Measurements from ENCODE around the gene GSE1.

DNA sequence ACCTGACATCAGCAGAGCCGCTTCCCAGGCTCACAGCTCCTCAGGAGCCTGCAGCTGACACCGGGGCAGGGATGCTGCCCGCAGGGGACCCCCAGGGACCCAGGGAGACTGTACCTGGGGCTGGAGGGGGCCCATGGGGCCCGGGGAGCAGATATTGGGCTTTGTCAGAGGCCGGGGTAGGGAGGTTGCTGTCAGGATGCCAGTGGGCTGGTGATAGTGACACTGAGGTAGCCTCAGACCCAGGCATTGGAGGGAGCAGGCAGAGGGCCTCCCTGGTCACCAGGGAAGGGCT lies 15.1 kb downstream of the GSE1 start:
- TF ChIP-seq, protein P1, sequence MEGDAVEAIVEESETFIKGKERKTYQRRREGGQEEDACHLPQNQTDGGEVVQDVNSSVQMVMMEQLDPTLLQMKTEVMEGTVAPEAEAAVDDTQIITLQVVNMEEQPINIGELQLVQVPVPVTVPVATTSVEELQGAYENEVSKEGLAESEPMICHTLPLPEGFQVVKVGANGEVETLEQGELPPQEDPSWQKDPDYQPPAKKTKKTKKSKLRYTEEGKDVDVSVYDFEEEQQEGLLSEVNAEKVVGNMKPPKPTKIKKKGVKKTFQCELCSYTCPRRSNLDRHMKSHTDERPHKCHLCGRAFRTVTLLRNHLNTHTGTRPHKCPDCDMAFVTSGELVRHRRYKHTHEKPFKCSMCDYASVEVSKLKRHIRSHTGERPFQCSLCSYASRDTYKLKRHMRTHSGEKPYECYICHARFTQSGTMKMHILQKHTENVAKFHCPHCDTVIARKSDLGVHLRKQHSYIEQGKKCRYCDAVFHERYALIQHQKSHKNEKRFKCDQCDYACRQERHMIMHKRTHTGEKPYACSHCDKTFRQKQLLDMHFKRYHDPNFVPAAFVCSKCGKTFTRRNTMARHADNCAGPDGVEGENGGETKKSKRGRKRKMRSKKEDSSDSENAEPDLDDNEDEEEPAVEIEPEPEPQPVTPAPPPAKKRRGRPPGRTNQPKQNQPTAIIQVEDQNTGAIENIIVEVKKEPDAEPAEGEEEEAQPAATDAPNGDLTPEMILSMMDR (conservative IDR thresholded peaks at IDR 0.05; ENCODE audit: low read depth in 2 of 2): no peak
- TF ChIP-seq, protein P2, sequence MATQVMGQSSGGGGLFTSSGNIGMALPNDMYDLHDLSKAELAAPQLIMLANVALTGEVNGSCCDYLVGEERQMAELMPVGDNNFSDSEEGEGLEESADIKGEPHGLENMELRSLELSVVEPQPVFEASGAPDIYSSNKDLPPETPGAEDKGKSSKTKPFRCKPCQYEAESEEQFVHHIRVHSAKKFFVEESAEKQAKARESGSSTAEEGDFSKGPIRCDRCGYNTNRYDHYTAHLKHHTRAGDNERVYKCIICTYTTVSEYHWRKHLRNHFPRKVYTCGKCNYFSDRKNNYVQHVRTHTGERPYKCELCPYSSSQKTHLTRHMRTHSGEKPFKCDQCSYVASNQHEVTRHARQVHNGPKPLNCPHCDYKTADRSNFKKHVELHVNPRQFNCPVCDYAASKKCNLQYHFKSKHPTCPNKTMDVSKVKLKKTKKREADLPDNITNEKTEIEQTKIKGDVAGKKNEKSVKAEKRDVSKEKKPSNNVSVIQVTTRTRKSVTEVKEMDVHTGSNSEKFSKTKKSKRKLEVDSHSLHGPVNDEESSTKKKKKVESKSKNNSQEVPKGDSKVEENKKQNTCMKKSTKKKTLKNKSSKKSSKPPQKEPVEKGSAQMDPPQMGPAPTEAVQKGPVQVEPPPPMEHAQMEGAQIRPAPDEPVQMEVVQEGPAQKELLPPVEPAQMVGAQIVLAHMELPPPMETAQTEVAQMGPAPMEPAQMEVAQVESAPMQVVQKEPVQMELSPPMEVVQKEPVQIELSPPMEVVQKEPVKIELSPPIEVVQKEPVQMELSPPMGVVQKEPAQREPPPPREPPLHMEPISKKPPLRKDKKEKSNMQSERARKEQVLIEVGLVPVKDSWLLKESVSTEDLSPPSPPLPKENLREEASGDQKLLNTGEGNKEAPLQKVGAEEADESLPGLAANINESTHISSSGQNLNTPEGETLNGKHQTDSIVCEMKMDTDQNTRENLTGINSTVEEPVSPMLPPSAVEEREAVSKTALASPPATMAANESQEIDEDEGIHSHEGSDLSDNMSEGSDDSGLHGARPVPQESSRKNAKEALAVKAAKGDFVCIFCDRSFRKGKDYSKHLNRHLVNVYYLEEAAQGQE (IDR thresholded peaks at IDR 0.05; ENCODE audit: unreplicated experiment): no peak
- no peak for TF ChIP-seq EZH2 (IDR thresholded peaks at IDR 0.05; ENCODE audit: low read depth, unreplicated experiment)
- no peak for TF ChIP-seq POLR2AphosphoS5 (IDR thresholded peaks at IDR 0.05; ENCODE audit: low read depth)
- no peak for TF ChIP-seq CREB1 (CRISPR knock-in tag; IDR thresholded peaks at IDR 0.05; ENCODE audit: low read depth)
- TF ChIP-seq EZH2phosphoT487 (IDR thresholded peaks at IDR 0.05; ENCODE audit: unreplicated experiment): no peak
- no peak for TF ChIP-seq JUNB (IDR thresholded peaks at IDR 0.05; ENCODE audit: unreplicated experiment)
- TF ChIP-seq ZNF331 (CRISPR knock-in tag; IDR thresholded peaks at IDR 0.05; ENCODE audit: low read depth): no peak
